H1 (cell line): ENCODE data around the gene TBC1D16. TPM values are rescaled to one million over a fixed set of nuclear protein-coding genes. Genes with fewer than 3 reads are reported as not detected.

Experiments
- ASH2L ChIP-seq: fragments of 200-600, 300-600 bp; sonication (generic); IDR thresholded peaks from one replicate; pipeline ENCODE4 v1.7.1; 2017; ENCODE audit warnings: low read length
- BCL11A ChIP-seq, 2 experiments: IDR thresholded peaks; one replicate each; pipeline ENCODE4 v1.6.1; 2011; ENCODE audit warnings: low read depth in 2 of 2, low read length in 2 of 2, mild to moderate bottlenecking in 2 of 2
- CBX5 ChIP-seq: fragments of 300-800, 300-1000 bp; sonication (generic); IDR thresholded peaks from 2 replicates; pipeline ENCODE4 v1.7.1; 2016; ENCODE audit warnings: antibody characterized with exemption, low read length, low read depth
- CREB1 ChIP-seq: IDR thresholded peaks from 2 replicates; pipeline ENCODE4 v1.6.1; 2012; ENCODE audit warnings: inconsistent platforms
- EGR1 ChIP-seq: IDR thresholded peaks from 2 replicates; pipeline ENCODE4 v1.6.1; 2011; ENCODE audit warnings: low read depth, low read length, borderline replicate concordance
- GTF2F1 ChIP-seq: IDR thresholded peaks from 2 replicates; pipeline ENCODE4 v1.6.1; 2012; ENCODE audit warnings: low read depth, low read length, improper control_type of control experiment, borderline replicate concordance
- JUN ChIP-seq: IDR thresholded peaks from 2 replicates; pipeline ENCODE4 v1.6.1; 2011; ENCODE audit warnings: low read depth, mild to moderate bottlenecking, improper control_type of control experiment, low read length
- JUND ChIP-seq: IDR thresholded peaks from 2 replicates; pipeline ENCODE4 v1.6.1; 2011; ENCODE audit warnings: mild to moderate bottlenecking, improper control_type of control experiment, low read length
- KDM4A ChIP-seq: IDR thresholded peaks from one replicate; pipeline ENCODE4 v1.7.1; 2012; ENCODE audit warnings: low read depth, mild to moderate bottlenecking, moderate library complexity, low read length, inconsistent platforms; ENCODE audit not compliant: severe bottlenecking
- MAFK ChIP-seq: IDR thresholded peaks from 2 replicates; pipeline ENCODE4 v1.6.1; 2012; ENCODE audit warnings: low read depth, mild to moderate bottlenecking, improper control_type of control experiment, low read length
- PHF8 ChIP-seq: fragments of 200-600 bp; sonication (generic); conservative IDR thresholded peaks from 2 replicates; pipeline ENCODE4 v1.7.1; 2012; ENCODE audit warnings: low read depth, mild to moderate bottlenecking, inconsistent platforms, low read length, moderate library complexity
- POLR2AphosphoS5 ChIP-seq: IDR thresholded peaks from 2 replicates; pipeline ENCODE4 v1.6.1; 2011; ENCODE audit warnings: low read depth, low read length
- RAD21 ChIP-seq, 2 experiments: IDR thresholded peaks in 1 of 2; conservative IDR thresholded peaks in 1 of 2; 2 replicates each; pipeline ENCODE4 v1.6.1; 2011; ENCODE audit warnings: low read depth in 2 of 2, low read length in 2 of 2, improper control_type of control experiment in 1 of 2, inconsistent platforms in 1 of 2, mild to moderate bottlenecking in 1 of 2, moderate library complexity in 1 of 2
- RFX5 ChIP-seq: IDR thresholded peaks from 2 replicates; pipeline ENCODE4 v1.6.1; 2011; ENCODE audit warnings: low read depth, low read length, improper control_type of control experiment, borderline replicate concordance
- RNF2 ChIP-seq: fragments of 200-900, 300-1000 bp; sonication (generic); IDR thresholded peaks from 2 replicates; pipeline ENCODE4 v1.7.1; 2016; ENCODE audit warnings: borderline replicate concordance, low read depth, mild to moderate bottlenecking, antibody characterized with exemption, low read length; ENCODE audit not compliant: poor library complexity, severe bottlenecking; ENCODE audit errors: missing control alignments
- SAP30 ChIP-seq: fragments of 300-600 bp; sonication (generic); IDR thresholded peaks from 2 replicates; pipeline ENCODE4 v1.7.1; 2012; ENCODE audit warnings: low read length, moderate library complexity, mild to moderate bottlenecking, inconsistent platforms; ENCODE audit not compliant: insufficient read depth, insufficient replicate concordance
- SIRT6 ChIP-seq: IDR thresholded peaks from one replicate; pipeline ENCODE4 v1.7.1; 2012; ENCODE audit warnings: low read length, inconsistent platforms
- SP1 ChIP-seq: IDR thresholded peaks from 2 replicates; pipeline ENCODE4 v1.6.1; 2011; ENCODE audit warnings: low read depth, low read length
- SUZ12 ChIP-seq: fragments of 200-600 bp; sonication (generic); IDR thresholded peaks from 2 replicates; pipeline ENCODE4 v1.6.1; 2012; ENCODE audit warnings: mild to moderate bottlenecking, inconsistent platforms, low read length, moderate library complexity, mixed read lengths
- polyA plus RNA-seq, 7 experiments: library from polyadenylated mRNA; depleted of rRNA in 3 of 7; stranded (reverse) in 5 of 7; unstranded in 2 of 7; fragments of >200 nt in 5 of 7; fragments of 200-250 nt in 2 of 7; gene quantifications; 1 replicate in 5 of 7; 2 replicates in 1 of 7; 4 replicates in 1 of 7; pipeline versions ENCODE4 v1.2.1 to v1.2.3, GENCODE V29; 2011 to 2013; ENCODE audit warnings: missing spikeins in 2 of 7, mixed read lengths in 2 of 7
- total RNA-seq: library from RNA; stranded (reverse); fragmentation: NEBNext Ultra II Directional; extraction: Animal tissue kit (Norgen Biotek cat#: 25700); gene quantifications from 2 replicates; pipeline ENCODE4 v1.2.1, GENCODE V29; 2021
- TF ChIP-seq, protein P1 (sequence below), 3 experiments: IDR thresholded peaks; 1 replicate in 2 of 3; 2 replicates in 1 of 3; pipeline versions ENCODE4 v1.5.1 to v1.6.1; 2011; ENCODE audit warnings: low read length in 3 of 3, mild to moderate bottlenecking in 3 of 3, inconsistent platforms in 2 of 3, low read depth in 1 of 3, moderate library complexity in 1 of 3; ENCODE audit not compliant: insufficient read depth in 1 of 3; ENCODE audit errors: control extremely low read depth in 1 of 3
- TF ChIP-seq, protein P2 (sequence below): IDR thresholded peaks from 2 replicates; pipeline ENCODE4 v1.6.1; 2011; ENCODE audit warnings: low read depth, mild to moderate bottlenecking, low read length; ENCODE audit not compliant: insufficient read depth

TBC1D16 gene
- total and polyA plus RNA-seq, 2 of the 8 experiments (the other 6 are each of a cell fraction or from before 2014, with no cell fraction given): 21.1 to 109 TPM

DNA sequence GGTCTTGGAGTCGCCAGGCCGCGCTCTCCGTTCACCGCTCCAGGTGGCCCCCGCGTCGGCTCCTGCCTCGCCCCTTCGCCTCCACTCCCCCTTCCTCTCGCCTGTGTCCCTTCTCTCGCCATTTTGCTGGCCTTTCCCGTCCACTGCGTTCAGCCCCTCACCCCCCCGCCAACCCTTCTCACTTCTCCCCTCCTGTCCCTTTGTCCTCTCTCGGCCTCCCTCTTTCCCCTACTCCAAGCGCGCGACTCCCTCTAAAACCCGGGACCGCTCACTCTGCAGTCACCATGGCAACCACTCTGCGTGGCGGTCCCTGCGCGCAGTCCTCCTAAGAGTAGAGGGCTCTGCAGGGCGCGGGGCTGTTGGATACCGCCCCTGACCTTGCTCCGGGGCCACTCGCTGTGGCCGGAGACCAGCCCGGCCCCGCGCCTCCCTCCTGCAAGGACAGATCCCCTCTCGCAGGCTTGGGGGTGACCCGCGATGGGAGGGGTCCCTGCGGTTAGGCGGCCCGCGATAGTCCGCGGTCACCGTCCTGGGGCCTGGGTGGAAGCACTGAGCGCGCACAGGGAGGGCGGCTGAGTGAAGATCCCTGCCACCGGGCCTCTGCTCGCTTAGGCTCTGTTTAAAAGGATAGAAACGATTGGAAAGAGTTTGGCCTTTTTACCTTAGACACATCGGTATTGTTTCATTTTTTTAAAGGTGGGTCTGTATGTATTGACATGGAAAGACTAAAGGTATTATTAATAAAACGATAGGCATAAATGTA is 1.2 kb upstream of the TBC1D16 start (continued):
- peak; percentile 81 for TF ChIP-seq ASH2L
- TF ChIP-seq, protein P1, sequence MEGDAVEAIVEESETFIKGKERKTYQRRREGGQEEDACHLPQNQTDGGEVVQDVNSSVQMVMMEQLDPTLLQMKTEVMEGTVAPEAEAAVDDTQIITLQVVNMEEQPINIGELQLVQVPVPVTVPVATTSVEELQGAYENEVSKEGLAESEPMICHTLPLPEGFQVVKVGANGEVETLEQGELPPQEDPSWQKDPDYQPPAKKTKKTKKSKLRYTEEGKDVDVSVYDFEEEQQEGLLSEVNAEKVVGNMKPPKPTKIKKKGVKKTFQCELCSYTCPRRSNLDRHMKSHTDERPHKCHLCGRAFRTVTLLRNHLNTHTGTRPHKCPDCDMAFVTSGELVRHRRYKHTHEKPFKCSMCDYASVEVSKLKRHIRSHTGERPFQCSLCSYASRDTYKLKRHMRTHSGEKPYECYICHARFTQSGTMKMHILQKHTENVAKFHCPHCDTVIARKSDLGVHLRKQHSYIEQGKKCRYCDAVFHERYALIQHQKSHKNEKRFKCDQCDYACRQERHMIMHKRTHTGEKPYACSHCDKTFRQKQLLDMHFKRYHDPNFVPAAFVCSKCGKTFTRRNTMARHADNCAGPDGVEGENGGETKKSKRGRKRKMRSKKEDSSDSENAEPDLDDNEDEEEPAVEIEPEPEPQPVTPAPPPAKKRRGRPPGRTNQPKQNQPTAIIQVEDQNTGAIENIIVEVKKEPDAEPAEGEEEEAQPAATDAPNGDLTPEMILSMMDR (IDR thresholded peaks at IDR 0.05; ENCODE audit: control extremely low read depth in 1 of 3, insufficient read depth in 1 of 3, low read depth in 1 of 3, low read length in 3 of 3): no peak
- TF ChIP-seq JUN: no peak
- TF ChIP-seq JUND: no peak
- TF ChIP-seq BCL11A (IDR thresholded peaks at IDR 0.05; ENCODE audit: low read depth in 2 of 2, low read length in 2 of 2): no peak
- TF ChIP-seq CBX5: no peak
- no peak for TF ChIP-seq MAFK
- no peak for TF ChIP-seq SIRT6
- no peak for TF ChIP-seq RNF2
- no peak for TF ChIP-seq EGR1
- TF ChIP-seq, protein P2, sequence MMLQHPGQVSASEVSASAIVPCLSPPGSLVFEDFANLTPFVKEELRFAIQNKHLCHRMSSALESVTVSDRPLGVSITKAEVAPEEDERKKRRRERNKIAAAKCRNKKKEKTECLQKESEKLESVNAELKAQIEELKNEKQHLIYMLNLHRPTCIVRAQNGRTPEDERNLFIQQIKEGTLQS: no peak
- TF ChIP-seq SP1: no peak
- no peak for TF ChIP-seq GTF2F1
- TF ChIP-seq POLR2AphosphoS5: no peak; the same call in none of the 2 replicates
- no peak for TF ChIP-seq RAD21 (IDR thresholded peaks at IDR 0.05 in 1 of 2, conservative IDR thresholded peaks at IDR 0.05 in 1 of 2; ENCODE audit: low read depth in 2 of 2, low read length in 2 of 2)
- TF ChIP-seq SAP30: no peak
- TF ChIP-seq CREB1: 0 out of 2 replicates have a peak, but pooled peaks have one; percentile 17
- TF ChIP-seq SUZ12: no peak
- TF ChIP-seq PHF8: peak; percentile 48; the same call in 1 of the 2 replicates
- TF ChIP-seq KDM4A: peak; percentile 97
- no peak for TF ChIP-seq RFX5
